Muscle of leg (tissue), 11 donors: Measurements from ENCODE around the gene RASL11A. TPM values are rescaled to one million over a fixed set of nuclear protein-coding genes. Genes with fewer than 3 reads are reported as not detected.

Experiments used
- DNase-seq: peaks from one replicate; pipeline ENCODE4 v3.0.0; 2013
- H3K27ac ChIP-seq: one replicate; pipeline ENCODE4 v1.5.1; 2013; ENCODE audit warnings: mild to moderate bottlenecking, low read length, control low read depth
- H3K27me3 ChIP-seq: one replicate; pipeline ENCODE4 v1.6.1; 2013; ENCODE audit warnings: low read length; ENCODE audit not compliant: control insufficient read depth, insufficient read depth
- H3K36me3 ChIP-seq: one replicate; pipeline ENCODE4 v1.6.1; 2013; ENCODE audit warnings: low read length; ENCODE audit not compliant: control insufficient read depth, insufficient read depth
- H3K4me1 ChIP-seq: one replicate; pipeline ENCODE4 v1.6.1; 2013; ENCODE audit warnings: low read length; ENCODE audit not compliant: control insufficient read depth, insufficient read depth
- H3K4me3 ChIP-seq: one replicate; pipeline ENCODE4 v1.5.1; 2013; ENCODE audit warnings: low read length, control low read depth
- H3K9me3 ChIP-seq: replicated peaks from 2 replicates; pipeline ENCODE4 v1.6.1; 2013; ENCODE audit warnings: low read depth, low read length; ENCODE audit not compliant: control insufficient read depth
- WGBS: methylation state at CpG from one replicate; pipeline ENCODE4 v1.1.5; 2013; ENCODE audit warnings: missing lambda C conversion rate; ENCODE audit not compliant: insufficient coverage; 5-methylcytosine and 5-hydroxymethylcytosine counted together
- polyA plus RNA-seq, 8 donors: library from polyadenylated mRNA; unstranded; fragments of 120-200 nt; gene quantifications; one replicate each; pipeline versions ENCODE4 v1.2.1 to v1.2.3, GENCODE V29; 2013; ENCODE audit warnings: inconsistent platforms in 1 of 8, low replicate concordance in 1 of 8; ENCODE audit not compliant: insufficient read length in 8 of 8, insufficient read depth in 1 of 8
- total RNA-seq: library from RNA; stranded (reverse); fragments of 120-200 nt; gene quantifications from one replicate; pipeline ENCODE4 v1.2.4, GENCODE V29; 2013

RASL11A gene
- total and polyA plus RNA-seq, 9 donors: 2.1 to 4.3 (median 3.0) TPM

DNA sequence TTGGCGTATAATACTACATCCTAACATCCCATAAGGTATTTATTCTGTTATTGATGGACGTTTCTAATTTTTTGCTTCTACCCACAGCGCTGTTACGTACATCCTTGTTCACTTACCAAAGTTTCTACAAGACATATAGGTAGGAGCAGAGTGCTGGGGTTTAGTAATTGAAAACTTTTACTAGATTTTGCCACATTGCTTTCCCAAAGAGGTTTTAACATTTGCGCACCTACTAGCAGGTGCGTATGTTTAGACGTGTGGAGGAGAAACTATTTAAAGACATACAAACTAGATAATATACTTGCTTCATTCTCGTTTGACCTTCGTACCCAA lies 19.8 kb upstream of the RASL11A start:
- peak overlapping the region; percentile 95 for H3K27ac ChIP-seq
- no peaks in the 10 kb centered on the region for H3K9me3 ChIP-seq
- DNase-seq: no peak
- peaks cover 2% of the 10 kb centered on the region for H3K4me1 ChIP-seq
- 0% methylated on average over 2 of the region's 9 CpGs for WGBS
- H3K36me3 ChIP-seq: peaks cover 9% of the 10 kb centered on the region
- peak overlapping the region; percentile 90 for H3K4me3 ChIP-seq
- no peaks in the 10 kb centered on the region for H3K27me3 ChIP-seq

DNA sequence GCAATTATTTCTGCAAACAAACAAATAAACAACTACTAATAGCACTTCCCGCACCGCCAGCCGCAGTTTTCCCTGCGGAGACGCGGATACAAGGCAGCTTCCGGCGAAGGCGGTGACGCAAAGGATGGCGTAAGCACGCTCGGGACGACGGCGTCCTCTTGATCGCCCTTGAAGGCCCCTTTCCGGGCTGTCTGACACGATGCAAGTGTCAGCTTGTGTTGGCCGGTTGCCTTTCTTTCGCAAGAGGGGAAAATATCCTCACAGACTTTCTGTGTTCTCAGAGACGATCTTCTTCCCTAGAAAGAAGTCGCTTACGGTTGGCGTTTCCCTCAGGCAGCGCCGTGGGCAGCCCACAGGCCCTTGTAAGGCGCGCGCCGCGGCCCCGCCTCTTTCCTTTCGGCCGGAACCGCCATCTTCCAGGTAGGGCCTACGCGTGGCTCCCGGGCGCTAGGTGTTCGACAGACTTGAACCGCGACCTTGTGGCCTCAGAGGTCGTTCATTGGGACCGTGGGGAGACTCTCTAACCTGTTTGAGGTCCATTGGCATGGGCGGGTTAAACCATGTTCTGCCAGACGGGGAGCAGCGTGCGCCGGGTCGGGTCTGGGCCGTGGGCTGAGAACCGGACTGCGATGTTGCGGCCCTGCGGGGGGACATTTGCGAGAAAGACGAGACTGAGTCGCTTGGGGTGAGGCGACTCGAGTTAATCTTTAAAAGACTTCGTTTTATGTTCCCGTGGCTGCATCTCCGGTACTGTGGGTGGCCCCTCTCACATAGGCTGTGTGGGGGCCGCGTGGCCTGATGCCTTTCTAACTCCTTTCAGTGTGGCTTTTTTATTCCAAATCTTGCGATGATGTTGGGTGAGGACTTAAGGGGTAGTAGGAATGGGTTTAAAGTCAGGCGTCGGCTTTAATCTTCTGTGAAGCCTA lies 19.2 kb upstream of the RASL11A start, which contains the start of gene RPL21:
Gene RPL21 (plus strand): TSS at position 393 of the 926 bp plus-strand sequence. CDS start 2,219 bp downstream, outside the sequence.
- WGBS: under 1% methylated on average over 65 of the region's 69 CpGs
- H3K27me3 ChIP-seq: no peaks in the 10 kb centered on the region
- H3K9me3 ChIP-seq: no peaks in the 10 kb centered on the region
- H3K4me3 ChIP-seq: peak within 1 kb of the TSS; percentile 90
- peak; percentile 99 for DNase-seq
- peaks cover 9% of the 10 kb centered on the region for H3K36me3 ChIP-seq
- peak within 1 kb of the TSS; percentile 95 for H3K27ac ChIP-seq
- peaks cover 2% of the 10 kb centered on the region for H3K4me1 ChIP-seq

DNA sequence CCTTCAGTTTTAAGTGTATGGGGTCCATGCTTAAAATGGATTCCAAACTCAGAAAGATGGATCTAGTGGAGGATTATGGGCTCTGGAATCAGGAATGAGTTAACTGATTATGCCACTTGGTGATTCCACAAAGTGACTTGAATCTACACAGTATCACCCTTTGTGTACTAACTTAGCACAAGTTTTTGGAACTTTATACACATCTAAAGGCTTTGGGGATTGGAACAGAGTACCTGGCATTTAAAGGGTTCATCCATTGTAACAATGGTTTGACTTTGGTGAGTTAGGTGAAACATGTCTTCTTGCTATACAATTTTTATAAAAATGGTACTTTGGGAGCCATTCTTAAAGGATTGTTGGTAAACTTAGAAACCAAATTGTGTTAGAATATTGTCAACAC lies 18.2 kb upstream of the RASL11A start:
- no peaks in the 10 kb centered on the region for H3K27me3 ChIP-seq

DNA sequence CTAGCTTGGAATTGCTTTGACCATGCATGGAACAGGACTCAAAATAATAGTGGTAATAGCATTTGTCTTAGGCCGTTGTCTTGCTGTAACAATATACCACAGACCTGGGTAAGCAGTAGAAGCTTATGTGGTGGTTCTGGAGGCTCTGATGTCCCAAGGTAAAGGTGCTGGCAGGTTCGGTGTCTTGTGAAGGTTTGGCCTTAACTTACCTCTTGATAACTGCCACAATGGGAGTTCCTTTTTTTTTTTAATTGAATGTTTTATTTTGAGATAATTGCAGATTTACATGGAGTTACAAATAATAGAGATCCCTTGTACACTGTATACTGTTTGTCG lies 13.4 kb upstream of the RASL11A start:
- Histone ChIP-seq H3K36me3 (peaks cover 32% of the 10 kb centered on the region), H3K4me1 (peaks cover 2% of the 10 kb centered on the region), H3K27me3 (no peaks in the 10 kb centered on the region), H3K4me3 (no peak overlapping the region), H3K27ac (no peak overlapping the region), H3K9me3 (no peaks in the 10 kb centered on the region)
- no CpG with 5 or more reads among the region's 3 CpGs for WGBS
- DNase-seq: no peak

More for the DNA sequence above, 18.2 kb upstream of the RASL11A start:
- Histone ChIP-seq H3K4me1 (peaks cover 2% of the 10 kb centered on the region), H3K27ac (peak overlapping the region; percentile 95), H3K9me3 (no peaks in the 10 kb centered on the region), H3K36me3 (peaks cover 18% of the 10 kb centered on the region), H3K4me3 (peak overlapping the region; percentile 90)
- no peak for DNase-seq

DNA sequence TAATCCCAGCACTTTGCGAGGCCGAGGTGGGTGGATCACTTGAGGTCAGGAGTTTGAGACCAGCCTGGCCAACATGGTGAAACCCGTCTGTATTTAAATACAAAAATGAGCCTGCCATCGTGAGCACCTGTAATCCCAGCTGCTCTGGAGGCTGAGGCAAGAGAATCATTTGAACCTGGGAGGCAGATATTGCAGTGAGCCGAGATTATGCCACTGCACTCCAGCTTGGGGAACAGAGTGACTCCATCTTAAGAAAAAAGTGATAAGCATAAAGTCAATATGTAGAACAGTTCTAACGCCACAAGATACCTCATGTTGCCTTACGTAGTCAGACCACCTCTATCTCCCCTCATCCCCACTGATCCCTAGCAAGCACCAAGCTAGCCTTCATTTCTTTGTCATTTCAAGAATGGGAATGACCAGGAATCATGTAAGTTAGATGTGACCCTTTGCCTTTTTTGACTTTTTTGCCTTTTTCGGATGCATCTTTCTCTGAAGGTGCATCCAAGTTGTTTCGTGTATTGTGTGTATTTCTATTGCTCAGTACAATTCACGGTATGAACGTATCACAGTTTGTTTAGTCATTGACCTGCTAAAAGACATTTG lies 12.9 kb upstream of the RASL11A start:
- Histone ChIP-seq H3K27me3 (no peaks in the 10 kb centered on the region), H3K36me3 (peaks cover 32% of the 10 kb centered on the region), H3K9me3 (no peaks in the 10 kb centered on the region), H3K27ac (no peak overlapping the region), H3K4me1 (peaks cover 2% of the 10 kb centered on the region), H3K4me3 (no peak overlapping the region)
- WGBS: 80% methylated on average over 8 of the region's 11 CpGs
- DNase-seq: no peak

DNA sequence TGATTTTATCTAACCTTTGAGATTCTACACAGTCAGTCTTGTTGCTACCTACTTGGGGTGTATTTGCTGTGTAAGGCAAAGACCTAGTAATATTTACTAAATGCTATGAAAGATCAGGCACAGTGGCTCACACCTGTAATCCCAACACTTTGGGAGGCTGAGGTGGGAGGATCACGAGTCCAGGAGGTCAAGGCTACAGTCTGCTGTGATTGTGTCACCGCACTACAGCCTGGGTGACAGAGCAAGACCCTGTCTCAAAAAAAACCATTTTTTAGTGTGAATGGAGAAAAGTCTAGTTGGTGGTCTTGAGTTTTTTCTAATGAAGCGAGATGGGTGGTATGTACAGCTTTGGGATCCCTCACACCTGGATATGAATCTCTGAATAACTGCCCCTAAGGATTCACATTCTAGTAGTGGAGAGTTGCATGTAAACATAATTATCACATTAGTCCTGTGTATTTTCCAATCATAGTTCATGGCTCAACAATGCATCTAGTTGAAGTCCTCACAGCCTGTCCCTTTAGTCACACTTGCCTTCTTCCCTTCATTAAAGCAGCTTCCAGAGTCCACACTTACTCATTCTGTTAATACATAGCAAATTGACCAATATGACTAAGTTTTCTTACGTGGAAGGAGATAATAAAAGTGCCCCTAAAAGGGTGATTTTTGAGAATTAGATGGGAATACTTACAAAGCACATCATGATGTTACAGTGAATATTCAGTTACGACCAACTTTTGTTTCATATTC lies 11.8 kb upstream of the RASL11A start:
- Histone ChIP-seq H3K4me1 (no peaks in the 10 kb centered on the region), H3K27ac (no peak overlapping the region), H3K9me3 (no peaks in the 10 kb centered on the region), H3K4me3 (no peak overlapping the region), H3K36me3 (peaks cover 32% of the 10 kb centered on the region), H3K27me3 (no peaks in the 10 kb centered on the region)
- DNase-seq: no peak
- no CpG with 5 or more reads among the region's 5 CpGs for WGBS

DNA sequence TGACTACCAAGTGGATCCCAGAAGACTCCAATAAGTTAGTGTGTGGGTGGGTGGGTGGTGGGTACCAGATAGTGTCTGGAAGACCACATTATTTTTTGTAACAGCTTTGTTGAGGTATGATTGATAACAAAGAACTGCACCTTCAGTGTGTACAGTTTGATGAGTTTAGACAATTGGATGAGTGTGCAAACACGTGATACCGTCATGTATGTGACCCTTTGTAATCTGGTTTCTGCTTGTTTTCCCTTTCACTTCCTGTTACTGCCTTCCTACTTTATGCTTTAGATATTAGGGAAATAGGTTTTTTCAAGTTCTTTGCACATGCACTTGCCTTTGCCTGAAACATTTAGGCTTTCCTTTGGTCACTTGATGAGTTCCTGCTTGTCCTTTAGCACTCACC lies 10.8 kb upstream of the RASL11A start:
- no peaks in the 10 kb centered on the region for H3K9me3 ChIP-seq
- peaks cover 2% of the 10 kb centered on the region for H3K4me1 ChIP-seq
- no peak overlapping the region for H3K4me3 ChIP-seq
- no CpG with 5 or more reads among the region's 2 CpGs for WGBS
- no peaks in the 10 kb centered on the region for H3K27me3 ChIP-seq
- peak; percentile 51 for DNase-seq
- no peak overlapping the region for H3K27ac ChIP-seq
- peaks cover 28% of the 10 kb centered on the region for H3K36me3 ChIP-seq

DNA sequence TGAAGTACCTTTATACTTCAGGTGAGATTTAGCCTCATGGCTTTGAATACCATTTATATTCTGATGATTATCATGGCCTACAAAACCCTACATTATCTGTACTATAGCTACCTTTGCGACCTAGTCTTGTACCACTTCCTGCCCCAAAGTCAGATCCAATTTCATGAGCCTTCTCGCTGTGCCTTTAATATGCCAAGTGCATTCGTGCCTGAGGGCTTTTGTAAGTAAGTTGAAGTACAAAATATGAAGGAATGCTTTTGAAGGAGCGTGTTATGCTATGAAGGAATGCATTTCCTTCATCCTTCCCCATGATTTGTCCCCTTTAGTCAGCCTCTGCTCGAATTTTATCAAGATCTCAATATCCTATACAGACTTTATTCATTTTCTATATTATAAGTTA lies 9.2 kb upstream of the RASL11A start:
- H3K4me3 ChIP-seq: no peak overlapping the region
- H3K9me3 ChIP-seq: no peaks in the 10 kb centered on the region
- H3K27ac ChIP-seq: no peak overlapping the region
- no peak for DNase-seq
- WGBS: 60% methylated on average over 2 of the region's 5 CpGs
- H3K27me3 ChIP-seq: no peaks in the 10 kb centered on the region
- peaks cover 22% of the 10 kb centered on the region for H3K36me3 ChIP-seq
- H3K4me1 ChIP-seq: peaks cover 5% of the 10 kb centered on the region

DNA sequence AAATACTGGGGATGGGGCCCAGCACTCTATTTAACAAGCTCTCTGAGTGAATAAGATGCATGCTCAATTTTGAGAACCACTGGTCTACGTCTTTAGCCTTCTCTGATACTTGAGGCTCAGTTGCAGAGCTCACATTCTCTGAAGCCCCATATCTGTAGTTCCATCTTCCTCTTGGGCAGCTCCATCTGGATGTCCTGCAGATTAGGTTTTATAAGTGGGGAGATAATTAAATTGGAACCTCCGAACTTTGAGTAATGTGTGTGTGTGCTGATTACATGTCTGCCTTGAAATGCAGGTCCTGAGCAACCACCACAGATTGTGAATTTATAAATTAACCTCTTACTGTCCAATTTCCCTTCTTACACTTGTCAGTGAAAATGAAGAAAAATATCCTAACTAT lies 7.2 kb upstream of the RASL11A start:
- H3K27ac ChIP-seq: no peak overlapping the region
- no peak overlapping the region for H3K4me3 ChIP-seq
- H3K27me3 ChIP-seq: no peaks in the 10 kb centered on the region
- no CpG with 5 or more reads among the region's 2 CpGs for WGBS
- no peaks in the 10 kb centered on the region for H3K9me3 ChIP-seq
- H3K36me3 ChIP-seq: peaks cover 8% of the 10 kb centered on the region
- DNase-seq: no peak
- H3K4me1 ChIP-seq: peaks cover 5% of the 10 kb centered on the region

DNA sequence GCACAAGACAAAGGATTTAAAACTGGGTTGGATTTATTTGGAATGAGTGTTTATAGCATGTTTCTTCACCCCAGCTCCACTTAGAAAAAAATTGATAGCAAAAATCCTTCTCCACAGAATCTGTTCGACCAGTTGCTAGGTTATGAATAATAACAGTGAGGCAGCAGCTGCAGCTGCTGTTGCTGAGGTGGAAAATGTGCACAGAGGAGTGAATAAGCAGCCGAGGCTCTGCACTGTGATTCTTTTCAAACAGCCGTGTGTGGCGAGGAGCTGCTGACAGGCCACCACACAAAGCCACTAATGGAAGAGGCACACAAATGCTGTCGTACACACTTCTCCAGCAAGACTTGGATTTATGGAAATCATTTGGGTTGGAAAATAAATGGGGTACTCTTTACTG lies 6.4 kb upstream of the RASL11A start:
- Histone ChIP-seq H3K9me3 (no peaks in the 10 kb centered on the region), H3K27ac (peak overlapping the region; percentile 83), H3K36me3 (peaks cover 3% of the 10 kb centered on the region), H3K4me1 (peaks cover 5% of the 10 kb centered on the region), H3K27me3 (no peaks in the 10 kb centered on the region), H3K4me3 (no peak overlapping the region)
- 13% methylated on average over 1 of the region's 5 CpGs for WGBS
- DNase-seq: peak; percentile 94
